Upper lobe of left lung (tissue), 6 donors: ENCODE measurements around the gene FUNDC1. TPM values are rescaled to one million over a fixed set of nuclear protein-coding genes. Genes with fewer than 3 reads are reported as not detected.

Source experiments
- ATAC-seq, 2 donors: fragments of 200-7000 bp; cut with Tn5 transposase; one replicate each; pipeline ENCODE4 v1.9.1; 2022; ENCODE audit warnings: mild to moderate bottlenecking in 2 of 2, moderate library complexity in 2 of 2; ENCODE audit not compliant: low FRiP score in 2 of 2
- DNase-seq, 2 donors: peaks; one replicate each; pipeline ENCODE4 v3.0.0-alpha.2; 2019 to 2020
- H3K27ac ChIP-seq, 4 donors: fragments of 200-600 bp; sonication (generic); one replicate each; pipeline ENCODE4 v1.5.1; 2016 to 2019
- H3K27me3 ChIP-seq, 4 donors: fragments of 200-600 bp; sonication (generic); one replicate each; pipeline ENCODE4 v1.5.1; 2017 to 2019
- H3K36me3 ChIP-seq, 4 donors: fragments of 200-600 bp; sonication (generic); one replicate each; pipeline ENCODE4 v1.5.1; 2016 to 2019
- H3K4me1 ChIP-seq, 4 donors: fragments of 200-600 bp; sonication (generic); one replicate each; pipeline ENCODE4 v1.5.1; 2018 to 2019
- H3K4me3 ChIP-seq, 4 donors: fragments of 200-600 bp; sonication (generic); one replicate each; pipeline ENCODE4 v1.5.1; 2017 to 2019; ENCODE audit warnings: mild to moderate bottlenecking in 2 of 4, moderate library complexity in 1 of 4
- H3K9me3 ChIP-seq, 4 donors: fragments of 200-600 bp; sonication (generic); one replicate each; pipeline ENCODE4 v1.5.1; 2018 to 2019
- EP300 ChIP-seq, 4 donors: sonication (generic); formaldehyde crosslinking; IDR thresholded peaks; one replicate each; pipeline ENCODE4 v1.5.1; 2017; ENCODE audit warnings: antibody characterized with exemption in 4 of 4, control low read depth in 2 of 4
- POLR2A ChIP-seq, 4 donors: fragments of 450-650 bp; IDR thresholded peaks; one replicate each; pipeline ENCODE4 v1.5.1; 2016 to 2017; ENCODE audit warnings: antibody characterized with exemption in 4 of 4, mild to moderate bottlenecking in 2 of 4
- POLR2AphosphoS5 ChIP-seq, 2 donors: sonication (generic); formaldehyde crosslinking; IDR thresholded peaks; one replicate each; pipeline ENCODE4 v1.5.1; 2017; ENCODE audit warnings: antibody characterized with exemption in 2 of 2
- WGBS, 2 donors: methylation state at CpG; one replicate each; pipeline ENCODE4 v1.1.5; 2017 to 2018; 5-methylcytosine and 5-hydroxymethylcytosine counted together
- total RNA-seq, 6 donors: library from RNA; depleted of rRNA in 4 of 6; stranded (reverse); fragments of >200 nt in 4 of 6; gene quantifications; one replicate each; pipeline versions ENCODE4 v1.1.0 to v1.2.1, GENCODE V29; 2016 to 2021
- TF ChIP-seq, protein P1 (sequence below), 6 experiments: fragments of 450-650 bp in 4 of 6; fragments of 200-600 bp in 2 of 6; sonication (generic) in 2 of 6; IDR thresholded peaks; one replicate each; pipeline ENCODE4 v1.5.1; 2016 to 2019; ENCODE audit warnings: antibody characterized with exemption in 6 of 6
- donor health status: DM: no; HTN: no; CAD: no; lungs with moderate emphysema.
- donor health status: DM: no; HTN: yes; CAD: no; lungs with severe emphysema.

Gene FUNDC1
- total RNA-seq, 6 donors from 2014 or later, result 1.3 to 14.6 (median 8.0) TPM

DNA sequence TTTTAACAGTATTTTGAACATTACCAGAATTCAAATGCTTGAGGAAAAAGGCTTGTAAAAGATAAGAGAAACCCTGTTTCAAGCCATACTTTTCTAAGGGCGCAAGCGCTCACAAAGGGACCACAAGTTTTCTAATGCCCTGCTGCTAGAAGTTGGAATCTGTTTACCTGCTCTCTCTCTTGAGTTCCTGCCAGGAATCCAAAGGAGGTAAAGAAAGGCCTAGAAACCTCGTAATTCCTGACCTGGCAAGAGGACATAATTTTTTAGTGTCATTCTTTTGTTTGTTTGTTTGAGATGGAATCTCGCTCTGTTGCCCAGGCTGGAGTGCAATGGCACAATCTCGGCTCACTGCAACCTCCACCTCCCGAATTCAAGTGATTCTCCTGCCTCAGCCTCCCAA, 1.4 kb upstream of the FUNDC1 start:
- ATAC-seq (no peak), DNase-seq (no peak)
- H3K4me1 ChIP-seq, result peaks cover 0 to 12% (median 6%) of the 10 kb centered on the region in 4 donors
- no peaks in the 10 kb centered on the region for H3K9me3 ChIP-seq
- no peak overlapping the region for H3K4me3 ChIP-seq
- 89 to 98% methylated on average over 6 of the region's 6 CpGs for WGBS, 2 donors
- no peaks in the 10 kb centered on the region for H3K27me3 ChIP-seq
- H3K36me3 ChIP-seq, result no peaks in the 10 kb centered on the region
- no peak for TF ChIP-seq EP300 (IDR thresholded peaks at IDR 0.05)
- TF ChIP-seq, protein P1, sequence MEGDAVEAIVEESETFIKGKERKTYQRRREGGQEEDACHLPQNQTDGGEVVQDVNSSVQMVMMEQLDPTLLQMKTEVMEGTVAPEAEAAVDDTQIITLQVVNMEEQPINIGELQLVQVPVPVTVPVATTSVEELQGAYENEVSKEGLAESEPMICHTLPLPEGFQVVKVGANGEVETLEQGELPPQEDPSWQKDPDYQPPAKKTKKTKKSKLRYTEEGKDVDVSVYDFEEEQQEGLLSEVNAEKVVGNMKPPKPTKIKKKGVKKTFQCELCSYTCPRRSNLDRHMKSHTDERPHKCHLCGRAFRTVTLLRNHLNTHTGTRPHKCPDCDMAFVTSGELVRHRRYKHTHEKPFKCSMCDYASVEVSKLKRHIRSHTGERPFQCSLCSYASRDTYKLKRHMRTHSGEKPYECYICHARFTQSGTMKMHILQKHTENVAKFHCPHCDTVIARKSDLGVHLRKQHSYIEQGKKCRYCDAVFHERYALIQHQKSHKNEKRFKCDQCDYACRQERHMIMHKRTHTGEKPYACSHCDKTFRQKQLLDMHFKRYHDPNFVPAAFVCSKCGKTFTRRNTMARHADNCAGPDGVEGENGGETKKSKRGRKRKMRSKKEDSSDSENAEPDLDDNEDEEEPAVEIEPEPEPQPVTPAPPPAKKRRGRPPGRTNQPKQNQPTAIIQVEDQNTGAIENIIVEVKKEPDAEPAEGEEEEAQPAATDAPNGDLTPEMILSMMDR (IDR thresholded peaks at IDR 0.05), result no peak
- TF ChIP-seq POLR2A (IDR thresholded peaks at IDR 0.05), result no peak
- no peak for TF ChIP-seq POLR2AphosphoS5 (IDR thresholded peaks at IDR 0.05)
- H3K27ac ChIP-seq, result no peak overlapping the region

GRCh38 chrX:44536198-44536597, 6.5 kb downstream of the FUNDC1 start:
- DNase-seq (no peak), ATAC-seq (no peak)
- H3K4me3 ChIP-seq, result no peak overlapping the region
- H3K27me3 ChIP-seq, result no peaks in the 10 kb centered on the region
- peaks cover 0 to 5% (median 0%) of the 10 kb centered on the region in 4 donors for H3K4me1 ChIP-seq
- peaks cover 0 to 3% (median 0%) of the 10 kb centered on the region in 4 donors for H3K36me3 ChIP-seq
- no peak overlapping the region for H3K27ac ChIP-seq
- TF ChIP-seq POLR2AphosphoS5 (IDR thresholded peaks at IDR 0.05) (no peak), POLR2A (IDR thresholded peaks at IDR 0.05) (no peak), EP300 (IDR thresholded peaks at IDR 0.05) (no peak)
- TF ChIP-seq, protein P1 (IDR thresholded peaks at IDR 0.05), result no peak
- H3K9me3 ChIP-seq, result no peaks in the 10 kb centered on the region
- 72 to 74% methylated on average over 6 of the region's 6 CpGs for WGBS, 2 donors

GRCh38 chrX:44529310-44529709, 13.3 kb downstream of the FUNDC1 start:
- 82 to 87% methylated on average over 3 of the region's 3 CpGs for WGBS, 2 donors

DNA sequence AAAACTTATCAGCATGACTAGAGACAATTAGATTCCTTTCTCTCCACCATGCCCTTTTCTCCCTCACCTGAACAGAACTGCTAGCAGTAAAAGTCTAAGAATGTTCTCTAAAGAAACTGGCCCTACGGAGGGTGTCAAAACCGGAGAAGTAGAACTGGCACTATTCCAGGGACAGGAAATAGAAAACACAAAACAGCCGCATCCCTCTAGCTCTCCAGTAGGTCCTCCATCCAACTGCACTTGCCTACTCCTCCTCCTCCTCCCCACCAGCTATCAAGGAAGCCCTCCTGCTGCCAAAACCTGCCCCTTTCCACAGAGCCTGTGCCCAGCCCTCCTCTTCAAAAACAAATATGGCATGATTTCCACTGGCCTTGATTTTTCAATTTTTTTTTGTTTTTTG, 28.4 kb downstream of the FUNDC1 start:
- no peak for DNase-seq
- Histone ChIP-seq H3K4me3 (no peak overlapping the region), H3K9me3 (no peaks in the 10 kb centered on the region), H3K36me3 (no peaks in the 10 kb centered on the region), H3K27ac (no peak overlapping the region), H3K27me3 (no peaks in the 10 kb centered on the region), H3K4me1 (no peaks in the 10 kb centered on the region)
- WGBS, 2 donors, result 15 to 50% methylated on average over 3 of the region's 3 CpGs
- no peak for ATAC-seq
- TF ChIP-seq POLR2A (IDR thresholded peaks at IDR 0.05) (no peak), POLR2AphosphoS5 (IDR thresholded peaks at IDR 0.05) (no peak), EP300 (IDR thresholded peaks at IDR 0.05) (no peak)
- TF ChIP-seq, protein P1 (IDR thresholded peaks at IDR 0.05), result no peak

More at GRCh38 chrX:44529310-44529709, 13.3 kb downstream of the FUNDC1 start:
- no peaks in the 10 kb centered on the region for H3K36me3 ChIP-seq
- TF ChIP-seq, protein P1 (IDR thresholded peaks at IDR 0.05), result no peak
- no peak for TF ChIP-seq POLR2A (IDR thresholded peaks at IDR 0.05)
- no peak for TF ChIP-seq POLR2AphosphoS5 (IDR thresholded peaks at IDR 0.05)
- TF ChIP-seq EP300 (IDR thresholded peaks at IDR 0.05), result no peak
- H3K27ac ChIP-seq, result no peak overlapping the region
- DNase-seq (no peak), ATAC-seq (no peak)
- H3K9me3 ChIP-seq, result no peaks in the 10 kb centered on the region
- H3K4me3 ChIP-seq, result no peak overlapping the region
- H3K4me1 ChIP-seq, result no peaks in the 10 kb centered on the region
- H3K27me3 ChIP-seq, result no peaks in the 10 kb centered on the region

DNA sequence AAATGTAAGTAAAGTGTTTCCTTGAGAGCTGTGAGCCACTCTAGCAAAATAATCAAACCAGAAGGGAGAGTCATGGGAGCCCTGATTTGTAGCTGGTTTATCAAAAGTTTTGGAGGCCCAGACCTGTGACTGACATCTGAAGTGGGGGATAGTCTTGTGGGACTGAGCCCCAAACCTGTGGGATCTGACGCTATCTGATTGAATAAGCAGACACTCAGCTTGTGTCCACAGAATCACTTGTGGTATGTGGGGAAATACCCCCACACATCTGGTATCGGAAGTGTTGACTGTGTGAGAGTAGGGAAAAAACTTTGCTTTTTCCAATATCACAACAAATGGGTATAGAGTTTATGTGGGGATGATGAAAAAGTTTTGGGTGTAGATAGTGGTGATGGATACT, 35.4 kb downstream of the FUNDC1 start:
- no peaks in the 10 kb centered on the region for H3K4me1 ChIP-seq
- DNase-seq (no peak), ATAC-seq (no peak)
- H3K36me3 ChIP-seq, result no peaks in the 10 kb centered on the region
- no peaks in the 10 kb centered on the region for H3K27me3 ChIP-seq
- H3K27ac ChIP-seq, result no peak overlapping the region
- no peaks in the 10 kb centered on the region for H3K9me3 ChIP-seq
- no peak overlapping the region for H3K4me3 ChIP-seq
- TF ChIP-seq, protein P1 (IDR thresholded peaks at IDR 0.05), result no peak
- 83 to 94% methylated on average over 2 of the region's 2 CpGs for WGBS, 2 donors
